Keratinocyte (primary cell): Measurements from ENCODE around the gene E2F7. TPM values are rescaled to one million over a fixed set of nuclear protein-coding genes. Genes with fewer than 3 reads are reported as not detected.

Source experiments
- DNase-seq: peaks from one replicate; pipeline ENCODE4 v3.0.0-alpha.2; 2011; ENCODE audit warnings: low read depth, missing footprints, low spot score
- FAIRE-seq: peaks from 2 replicates; lab custom pipeline; 2011; peaks lifted over from hg19 to GRCh38; lab: Jason Lieb, UNC
- H2AFZ ChIP-seq: 2 replicates; pipeline ENCODE4 v1.6.0; 2012; ENCODE audit warnings: low read length, control low read depth, inconsistent platforms; ENCODE audit not compliant: control insufficient read depth
- H3K27ac ChIP-seq: 2 replicates; pipeline ENCODE4 v1.5.1; 2011; ENCODE audit warnings: low read length; ENCODE audit not compliant: control insufficient read depth, insufficient read depth
- H3K27me3 ChIP-seq: 3 replicates; pipeline ENCODE4 v1.6.0; 2011; ENCODE audit warnings: low read length; ENCODE audit not compliant: control insufficient read depth, insufficient read depth; ENCODE audit errors: extremely low read depth
- H3K36me3 ChIP-seq, 2 experiments: 2 replicates in 1 of 2; 3 replicates in 1 of 2; pipeline ENCODE4 v1.5.1; 2011; ENCODE audit warnings: low read length in 2 of 2, mild to moderate bottlenecking in 1 of 2; ENCODE audit not compliant: control insufficient read depth in 2 of 2, insufficient read depth in 2 of 2; ENCODE audit errors: extremely low read depth in 1 of 2
- H3K4me1 ChIP-seq: 3 replicates; pipeline ENCODE4 v1.5.1; 2011; ENCODE audit warnings: low read length; ENCODE audit not compliant: control insufficient read depth, insufficient read depth; ENCODE audit errors: extremely low read depth
- H3K4me2 ChIP-seq: 3 replicates; pipeline ENCODE4 v1.6.0; 2011; ENCODE audit warnings: low read depth, low read length; ENCODE audit not compliant: control insufficient read depth, insufficient read depth; ENCODE audit errors: extremely low read depth
- H3K4me3 ChIP-seq, 3 experiments: fragments of 200-600 bp in 1 of 3; sonication (generic) in 1 of 3; 2 replicates in 2 of 3; 3 replicates in 1 of 3; pipeline ENCODE4 v1.5.1; 2011 to 2016; ENCODE audit warnings: low read length in 3 of 3, mild to moderate bottlenecking in 3 of 3, control low read depth in 2 of 3, inconsistent platforms in 1 of 3, low read depth in 1 of 3, mixed read lengths in 1 of 3, mixed run types in 1 of 3, moderate library complexity in 1 of 3; ENCODE audit not compliant: control insufficient read depth in 2 of 3, insufficient read depth in 2 of 3; ENCODE audit errors: extremely low read depth in 1 of 3
- H3K79me2 ChIP-seq: 2 replicates; pipeline ENCODE4 v1.6.0; 2012; ENCODE audit warnings: low read length; ENCODE audit not compliant: control insufficient read depth, insufficient read depth
- H3K9ac ChIP-seq: 3 replicates; pipeline ENCODE4 v1.6.0; 2011; ENCODE audit warnings: low read length; ENCODE audit not compliant: control insufficient read depth, insufficient read depth; ENCODE audit errors: extremely low read depth
- H3K9me1 ChIP-seq: 3 replicates; pipeline ENCODE4 v1.6.0; 2011; ENCODE audit warnings: low read length; ENCODE audit not compliant: control insufficient read depth, insufficient read depth; ENCODE audit errors: extremely low read depth
- H3K9me3 ChIP-seq: 2 replicates; pipeline ENCODE4 v1.5.1; 2012; ENCODE audit warnings: low read depth, low read length; ENCODE audit not compliant: control insufficient read depth
- H4K20me1 ChIP-seq: 3 replicates; pipeline ENCODE4 v1.6.0; 2011; ENCODE audit warnings: low read length; ENCODE audit not compliant: control insufficient read depth, insufficient read depth; ENCODE audit errors: extremely low read depth
- CTCF ChIP-seq, 3 experiments: IDR thresholded peaks in 1 of 3; conservative IDR thresholded peaks in 1 of 3; optimal IDR thresholded peaks in 1 of 3; 2 replicates in 2 of 3; 3 replicates in 1 of 3; pipeline versions ENCODE3 to v1.5.1; 2011; ENCODE audit warnings: low read length in 3 of 3, mild to moderate bottlenecking in 3 of 3, moderate library complexity in 2 of 3, control low read depth in 1 of 3, inconsistent platforms in 1 of 3; ENCODE audit not compliant: insufficient read depth in 2 of 3; ENCODE audit errors: extremely low read depth in 1 of 3
- EZH2 ChIP-seq: IDR thresholded peaks from one replicate; pipeline ENCODE4 v1.6.1; 2012; ENCODE audit warnings: inconsistent platforms, mild to moderate bottlenecking, low read length, moderate library complexity
- dilution Hi-C: fragments of 300-500 bp; cut with MboI; formaldehyde crosslinking; loops from one replicate; pipeline ENCODE4 v1.7.0; 2020; ENCODE audit warnings: low sequenced_read_pairs; ENCODE audit not compliant: extremely low pct_ligation_motif_present
- polyA plus RNA-seq, 5 experiments: library from polyadenylated mRNA; depleted of rRNA in 3 of 5; stranded (reverse) in 3 of 5; stranded (forward) in 1 of 5; unstranded in 1 of 5; fragments of >200 nt; gene quantifications; 1 replicate in 1 of 5; 2 replicates in 3 of 5; 3 replicates in 1 of 5; pipeline versions ENCODE4 v1.2.1 to v1.2.3, GENCODE V29; 2011 to 2012; ENCODE audit warnings: missing spikeins in 2 of 5, low read depth in 1 of 5, low replicate concordance in 1 of 5

E2F7 gene
- polyA plus RNA-seq, 1 donor (not counting 4 experiments of a cell fraction or from before 2014, with no cell fraction given): 9.9 TPM

- no peaks in the 10 kb centered on the region for H3K36me3 ChIP-seq
- H3K9me3 ChIP-seq: no peaks in the 10 kb centered on the region
- dilution Hi-C loops: no loop called here
- H3K9me1 ChIP-seq: no peaks in the 10 kb centered on the region
- H3K4me3 ChIP-seq: no peak overlapping the region
- no peak for FAIRE-seq
- H3K27ac ChIP-seq: no peak overlapping the region
- no peaks in the 10 kb centered on the region for H3K4me1 ChIP-seq
- H4K20me1 ChIP-seq: no peaks in the 10 kb centered on the region
- no peak overlapping the region for H3K9ac ChIP-seq
- DNase-seq: no peak
- no peak overlapping the region for H2AFZ ChIP-seq
- no peak for TF ChIP-seq CTCF (optimal IDR thresholded peaks at IDR 0.05 in 1 of 3, IDR thresholded peaks at IDR 0.05 in 1 of 3, conservative IDR thresholded peaks at IDR 0.05 in 1 of 3; ENCODE audit: extremely low read depth in 1 of 3, insufficient read depth in 2 of 3, low read length in 3 of 3)
- no peak for TF ChIP-seq EZH2
- H3K4me2 ChIP-seq: no peak overlapping the region
- H3K27me3 ChIP-seq: no peaks in the 10 kb centered on the region
- no peaks in the 10 kb centered on the region for H3K79me2 ChIP-seq
Observed at GRCh38 chr12:76980196-76980595, 85.2 kb downstream of the E2F7 start.

- H3K4me2 ChIP-seq: no peak overlapping the region
- no peaks in the 10 kb centered on the region for H3K9me1 ChIP-seq
- no peak overlapping the region for H3K9ac ChIP-seq
- no peak overlapping the region for H3K4me3 ChIP-seq
- DNase-seq (no peak), FAIRE-seq (peak; percentile 49)
- H3K9me3 ChIP-seq: no peaks in the 10 kb centered on the region
- H3K27me3 ChIP-seq: no peaks in the 10 kb centered on the region
- no peak for TF ChIP-seq EZH2
- no peak for TF ChIP-seq CTCF (optimal IDR thresholded peaks at IDR 0.05 in 1 of 3, IDR thresholded peaks at IDR 0.05 in 1 of 3, conservative IDR thresholded peaks at IDR 0.05 in 1 of 3; ENCODE audit: extremely low read depth in 1 of 3, insufficient read depth in 2 of 3, low read length in 3 of 3)
- no peak overlapping the region for H3K27ac ChIP-seq
- no peaks in the 10 kb centered on the region for H3K4me1 ChIP-seq
- dilution Hi-C loops: no loop called here
- no peaks in the 10 kb centered on the region for H3K79me2 ChIP-seq
- H3K36me3 ChIP-seq: no peaks in the 10 kb centered on the region
- no peak overlapping the region for H2AFZ ChIP-seq
- H4K20me1 ChIP-seq: no peaks in the 10 kb centered on the region
Observed at GRCh38 chr12:76976777-76977382, 88.5 kb downstream of the E2F7 start.

Other genes starting within 250 kb of the E2F7 start
- gene CSRP2, start 186.6 kb downstream of the E2F7 start, polyA plus RNA-seq: 50.2 to 76.5 TPM (median 74.9 TPM) in 3 replicates